CD4-positive, alpha-beta T cell treated with Interleukin-10 for 1 hour (primary cell): Measurements from ENCODE around the gene TFPT.
A peak's percentile ranks its signal among the peaks of the same experiment; 100 is the strongest.
"Not testable (repeated sequence)": the region's sequence is repeated elsewhere in the genome, so short reads cannot be mapped to it uniquely, and the experiment has no call there.

ENCODE experiments used
- DNase-seq: peaks from one replicate; pipeline ENCODE4 v3.0.0-alpha.2; 2020

Gene TFPT

GRCh38 chr19:54114340-54115108 is 933 bp downstream of the TFPT start:
- DNase-seq, result peak; percentile 60

DNA sequence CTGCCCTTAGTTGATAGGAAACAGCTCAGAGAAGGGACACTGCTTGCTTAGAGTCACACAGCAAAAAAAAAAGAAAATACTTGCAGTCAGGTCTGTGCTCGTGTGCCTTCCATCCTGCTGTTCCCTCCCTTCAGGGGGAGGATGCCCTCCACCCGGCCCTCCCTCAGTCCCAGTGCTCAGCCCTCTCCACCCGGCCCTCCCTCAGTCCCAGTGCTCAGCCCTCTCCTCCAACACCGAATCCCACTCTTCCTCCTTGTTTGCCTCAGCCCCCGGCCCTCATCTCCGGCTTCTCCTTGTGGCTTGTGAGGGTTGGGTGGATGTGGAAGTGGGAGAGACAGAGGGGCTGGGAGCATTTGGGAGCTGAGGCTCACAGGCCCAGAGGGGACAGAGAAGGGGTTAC is 5.8 kb downstream of the TFPT start:
- DNase-seq, result no peak

GRCh38 chr19:54108496-54108895 is 7.0 kb downstream of the TFPT start:
- no peak for DNase-seq

- DNase-seq, result no peak
These were observed 7.5 kb downstream of the TFPT start for GRCh38 chr19:54107876-54108490.

DNA sequence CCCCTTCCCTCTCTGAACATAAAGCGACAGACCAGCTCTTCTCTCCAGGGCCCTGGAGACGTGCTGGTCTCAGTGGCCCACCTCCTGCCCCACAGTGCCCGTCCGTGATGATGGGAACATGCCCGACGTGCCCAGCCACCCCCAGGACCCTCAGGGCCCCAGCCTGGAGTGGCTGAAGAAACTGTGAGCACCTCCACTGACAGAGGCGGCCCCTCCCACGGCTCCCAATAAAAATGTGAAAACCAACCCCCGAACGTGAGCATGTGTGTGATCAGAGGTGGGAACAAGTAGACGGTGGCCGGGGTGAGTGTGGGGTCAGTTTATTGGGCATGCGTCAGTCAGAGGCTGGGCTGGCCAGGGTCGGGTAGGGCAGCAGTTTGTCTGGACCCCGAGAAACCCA is 8.7 kb downstream of the TFPT start:
- DNase-seq, result no peak

DNA sequence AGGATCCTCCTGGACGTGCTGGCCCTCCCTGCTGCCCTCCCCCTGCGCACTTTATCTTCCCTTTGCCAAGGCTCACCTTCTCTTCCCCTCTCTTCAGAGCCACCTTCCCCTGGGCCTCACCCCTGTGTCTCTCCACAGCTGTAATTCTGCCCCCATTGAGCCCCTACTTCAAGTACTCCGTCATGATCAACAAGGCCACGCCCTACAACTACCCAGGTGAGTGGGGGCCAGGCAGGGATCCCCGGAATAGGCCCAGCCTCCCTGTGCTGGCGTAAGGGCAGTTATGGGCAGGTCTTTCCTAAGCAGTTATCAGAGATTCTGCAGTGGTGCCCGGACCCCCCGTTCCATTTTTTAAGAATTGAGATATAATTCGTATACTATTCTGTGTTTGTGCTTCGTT is 9.7 kb downstream of the TFPT start:
- DNase-seq, result no peak

DNA sequence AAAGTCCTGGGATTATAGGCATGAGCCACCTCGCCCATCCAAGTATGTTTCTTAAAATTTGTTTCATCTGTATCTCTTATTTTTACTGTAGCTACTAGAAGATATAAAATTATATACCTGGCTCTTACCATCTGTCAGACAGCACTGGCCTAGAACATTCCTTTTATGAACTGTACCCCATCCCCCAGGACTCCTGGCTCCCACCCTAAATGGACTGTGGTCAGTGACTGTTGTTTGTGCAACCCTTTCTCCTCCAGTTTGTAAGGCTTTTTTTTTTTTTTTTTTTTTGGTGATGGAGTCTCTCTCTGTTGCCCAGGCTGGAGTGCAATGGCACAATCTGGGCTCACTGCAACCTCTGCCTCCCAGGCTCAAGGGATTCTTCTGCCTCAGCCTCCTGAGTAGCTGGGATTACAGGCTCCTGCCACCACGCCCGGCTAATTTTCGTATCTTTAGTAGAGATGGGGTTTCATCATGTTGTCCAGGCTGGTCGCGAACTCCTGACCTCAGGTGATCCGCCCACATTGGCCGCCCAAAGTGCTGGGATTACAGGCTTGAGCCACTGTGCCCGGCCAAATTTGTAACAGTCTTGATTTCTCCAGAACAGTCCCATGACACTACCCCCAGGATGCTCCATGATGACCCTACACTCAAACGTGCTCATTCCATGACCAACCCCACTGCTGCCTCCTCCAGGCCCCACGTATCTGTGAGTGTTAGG is 10.3 kb downstream of the TFPT start:
- no peak for DNase-seq

DNA sequence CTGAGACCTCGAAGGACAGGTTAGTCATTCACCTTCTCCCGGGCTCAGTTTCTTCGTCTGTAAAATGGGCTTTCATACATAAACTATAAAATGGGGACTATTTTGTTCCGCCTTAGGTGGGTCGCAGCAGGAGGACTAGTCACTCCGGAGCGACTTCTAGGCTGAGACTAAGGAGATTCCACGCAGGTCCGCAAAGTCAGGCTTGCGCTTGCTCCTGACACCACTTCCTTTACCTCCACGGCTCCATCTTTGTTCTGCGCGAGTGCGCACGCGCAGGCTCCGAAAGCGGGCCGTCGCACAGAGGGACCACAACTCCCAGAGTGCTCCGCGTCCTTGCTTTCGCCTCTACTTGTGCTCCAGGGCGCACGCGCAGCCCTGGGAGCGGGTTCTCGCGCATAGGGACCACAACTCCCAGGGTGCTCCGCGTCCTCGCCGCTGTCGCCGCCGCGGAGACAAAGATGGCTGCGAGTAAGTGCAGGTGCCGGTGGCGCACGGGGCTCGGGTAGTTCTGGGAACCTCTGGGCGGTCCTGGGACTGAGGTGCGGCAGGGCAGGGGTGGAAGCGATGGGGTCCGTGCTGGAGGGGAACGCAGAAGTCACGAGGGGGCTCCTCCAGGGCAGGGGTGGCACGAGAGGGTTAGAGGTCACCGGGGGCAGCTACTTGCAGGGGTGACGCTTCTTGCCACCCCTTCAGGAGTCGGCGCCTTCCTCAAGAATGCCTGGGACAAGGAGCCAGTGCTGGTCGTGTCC is 12.9 kb downstream of the TFPT start, which contains the start of gene NDUFA3:
Gene NDUFA3, plus strand, starts transcription at position 435 of the 749 bp plus-strand sequence. Its CDS starts 24 bp downstream, at position 459.
- peak; percentile 99 for DNase-seq

GRCh38 chr19:54100561-54100960 is 14.9 kb downstream of the TFPT start, which contains the start of gene OSCAR:
OSCAR (minus strand) TSS chr19:54100803; CDS start chr19:54100792, 11 bp downstream.
- no peak for DNase-seq

DNA sequence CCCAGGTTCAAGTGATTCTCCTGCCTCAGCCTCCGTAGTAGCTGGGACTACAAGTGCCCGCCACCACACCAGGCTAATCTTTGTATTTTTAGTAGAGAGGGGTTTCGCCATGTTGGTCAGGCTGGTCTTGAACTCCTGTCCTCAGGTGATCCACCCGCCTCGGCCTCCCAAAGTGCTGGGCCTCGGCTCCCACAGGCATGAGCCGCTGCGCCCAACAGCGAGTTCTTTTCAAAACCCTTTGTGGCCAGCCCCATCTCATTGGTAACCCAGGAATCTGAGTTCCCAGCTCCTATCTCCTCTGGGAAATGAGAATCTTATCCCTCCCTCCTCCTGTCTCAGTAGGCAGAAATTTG is 15.6 kb downstream of the TFPT start:
- not testable (repeated sequence) for DNase-seq

GRCh38 chr19:54099190-54099902 is 16.1 kb downstream of the TFPT start:
- no peak for DNase-seq

- peak; percentile 59 for DNase-seq
These were observed 18.8 kb downstream of the TFPT start for GRCh38 chr19:54096617-54097106.

DNA sequence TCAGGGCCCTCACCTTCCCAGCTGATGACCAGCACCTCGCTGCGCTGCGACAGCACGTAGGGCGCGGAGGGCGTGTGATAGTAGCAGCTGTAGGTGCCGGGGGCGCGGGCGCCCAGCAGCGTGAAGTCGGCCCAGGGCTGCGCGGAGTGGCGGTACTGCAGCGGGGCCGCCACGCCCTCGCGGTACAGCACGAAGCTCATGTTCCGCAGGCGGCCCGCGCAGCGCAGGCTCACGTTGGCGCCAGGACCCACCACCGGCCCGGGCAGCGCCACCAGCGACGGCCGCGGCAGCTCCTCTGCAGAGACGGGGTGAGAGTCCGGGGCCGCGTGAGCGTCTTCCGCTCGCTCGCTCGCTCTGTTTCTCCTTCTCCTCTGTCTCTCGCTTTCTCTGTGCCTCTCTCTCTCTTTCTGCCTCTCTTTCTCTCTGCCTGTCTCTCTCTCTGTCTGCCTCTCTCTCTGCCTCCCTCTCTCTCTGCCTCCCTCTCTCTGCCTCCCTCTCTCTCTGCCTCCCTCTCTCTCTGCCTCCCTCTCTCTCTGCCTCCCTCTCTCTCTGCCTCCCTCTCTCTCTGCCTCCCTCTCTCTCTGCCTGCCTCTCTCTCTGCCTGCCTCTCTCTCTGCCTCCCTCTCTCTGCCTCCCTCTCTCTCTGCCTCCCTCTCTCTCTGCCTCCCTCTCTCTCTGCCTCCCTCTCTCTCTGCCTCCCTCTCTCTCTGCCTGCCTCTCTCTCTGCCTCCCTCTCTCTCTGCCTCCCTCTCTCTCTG is 19.4 kb downstream of the TFPT start:
- DNase-seq, result peak; percentile 59

GRCh38 chr19:54095136-54095858 is 20.2 kb downstream of the TFPT start:
- no peak for DNase-seq

- no peak for DNase-seq
These were observed 20.9 kb downstream of the TFPT start for GRCh38 chr19:54094426-54095000.

DNA sequence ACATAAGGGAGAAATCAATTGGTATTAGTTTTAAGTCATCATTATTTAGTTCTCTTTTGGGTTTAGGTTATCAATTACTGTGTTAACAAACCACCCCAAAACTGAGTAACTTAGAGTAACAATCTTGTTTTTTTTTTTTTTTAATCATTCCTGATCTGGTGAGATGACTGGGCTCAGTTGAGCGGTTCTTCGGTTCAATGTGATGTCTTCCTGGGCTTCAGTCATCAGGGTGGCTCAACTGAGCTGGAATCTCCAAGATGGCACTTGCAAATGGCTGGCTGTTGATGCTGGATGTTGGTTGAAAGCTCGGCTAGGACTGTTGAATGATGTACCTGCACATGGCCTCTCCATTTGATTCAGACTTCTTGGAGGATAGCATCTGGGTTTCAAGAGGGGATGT is 31.0 kb downstream of the TFPT start:
- DNase-seq, result no peak

DNA sequence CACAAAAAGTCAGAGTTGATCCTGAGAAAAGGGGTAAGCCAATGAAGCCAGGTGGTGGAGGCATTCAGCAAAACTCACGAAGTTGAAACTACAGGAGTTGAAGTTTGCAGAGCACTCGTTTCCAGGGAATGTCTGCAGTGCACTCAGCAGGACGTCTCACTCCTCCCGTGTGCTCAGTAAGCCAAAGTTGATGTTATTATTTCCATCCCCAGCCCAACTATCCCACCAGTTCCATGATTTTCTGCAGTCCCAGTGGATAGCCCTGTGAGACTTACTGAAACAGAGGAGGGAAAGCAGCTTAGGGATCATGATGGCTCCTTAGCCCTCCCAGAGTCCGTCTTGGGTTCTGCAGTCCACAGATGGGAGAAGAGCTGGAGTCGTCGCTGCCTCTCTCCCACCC is 34.4 kb downstream of the TFPT start, which contains the start of gene TARM1:
Gene TARM1, minus strand, starts transcription at position 334 of the 400 bp plus-strand sequence. Its CDS starts 25 bp downstream, at position 309.
- DNase-seq, result no peak

DNA sequence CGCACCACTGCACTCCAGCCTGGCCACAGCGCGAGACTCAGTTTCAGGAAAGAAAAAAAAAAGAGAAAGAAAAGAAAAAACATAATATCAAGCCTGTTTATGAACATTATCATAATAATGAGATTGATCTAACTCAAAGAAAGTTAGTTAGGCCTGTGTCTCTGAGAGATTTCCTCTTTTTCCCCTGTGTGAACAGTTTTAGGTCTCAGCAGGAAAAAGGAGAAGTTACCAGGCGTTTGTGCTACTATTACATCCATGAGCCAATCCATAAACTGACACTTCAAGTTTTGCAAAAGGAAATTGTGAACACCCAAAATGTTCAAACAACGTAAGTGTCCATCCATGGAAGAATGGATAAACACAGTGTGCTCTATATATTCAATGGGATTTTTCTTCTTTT is 38.1 kb downstream of the TFPT start:
- DNase-seq, result no peak

DNA sequence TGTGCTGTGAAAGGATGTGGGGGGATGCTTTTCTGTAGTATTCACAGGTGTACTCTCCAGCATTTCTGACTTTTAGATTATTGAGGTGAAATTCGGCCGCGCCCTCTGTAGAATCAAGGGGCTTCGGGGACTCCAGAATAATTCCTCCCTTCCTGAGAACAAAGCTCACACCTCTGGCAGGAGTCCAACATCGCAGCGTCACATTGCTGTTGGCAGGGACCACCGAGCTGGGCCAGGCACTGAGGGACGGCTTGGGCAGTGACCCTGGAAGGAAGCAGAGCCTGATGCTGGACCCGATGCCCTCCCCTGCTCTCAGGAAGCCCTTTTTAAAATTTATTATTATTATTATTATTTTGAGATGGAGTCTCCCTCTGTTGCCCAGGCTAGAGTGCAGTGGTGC is 40.6 kb downstream of the TFPT start:
- DNase-seq, result no peak

GRCh38 chr19:54073829-54074228 is 41.6 kb downstream of the TFPT start:
- no peak for DNase-seq
